Measurements from ENCODE around the gene SIM2.

SIM2 gene

GRCh38 chr21:36717976-36718375 is 19.1 kb downstream of the SIM2 start:
- DNase-seq: no peak

- no peak for DNase-seq
Observed at GRCh38 chr21:36718951-36719501, 20.1 kb downstream of the SIM2 start.

GRCh38 chr21:36719614-36720013 is 20.7 kb downstream of the SIM2 start:
- DNase-seq: no peak

GRCh38 chr21:36721817-36722216 is 22.9 kb downstream of the SIM2 start:
- DNase-seq: no peak

GRCh38 chr21:36722370-36723368 is 23.8 kb downstream of the SIM2 start:
- DNase-seq: no peak

GRCh38 chr21:36723371-36723881 is 24.5 kb downstream of the SIM2 start:
- no peak for DNase-seq

- no peak for DNase-seq
Observed at GRCh38 chr21:36724660-36725059, 25.7 kb downstream of the SIM2 start.

GRCh38 chr21:36725793-36726386 is 27.0 kb downstream of the SIM2 start:
- DNase-seq: no peak

- no peak for DNase-seq
Observed at GRCh38 chr21:36727866-36728265, 29.0 kb downstream of the SIM2 start.

- DNase-seq: no peak
Observed at GRCh38 chr21:36728371-36729111, 29.6 kb downstream of the SIM2 start.

GRCh38 chr21:36729310-36729970 is 30.5 kb downstream of the SIM2 start:
- DNase-seq: no peak

- DNase-seq: no peak
Observed at GRCh38 chr21:36730291-36731281, 31.7 kb downstream of the SIM2 start.

GRCh38 chr21:36732217-36732616 is 33.3 kb downstream of the SIM2 start:
- no peak for DNase-seq

GRCh38 chr21:36732761-36733160 is 33.8 kb downstream of the SIM2 start:
- DNase-seq: no peak

- DNase-seq: no peak
Observed at GRCh38 chr21:36733857-36734256, 34.9 kb downstream of the SIM2 start.

- no peak for DNase-seq
Observed at GRCh38 chr21:36734367-36735200, 35.7 kb downstream of the SIM2 start.

- DNase-seq: no peak
Observed at GRCh38 chr21:36735201-36735515, 36.2 kb downstream of the SIM2 start.

- no peak for DNase-seq
Observed at GRCh38 chr21:36735724-36736320, 36.9 kb downstream of the SIM2 start.

- no peak for DNase-seq
Observed at GRCh38 chr21:36738489-36739126, 39.7 kb downstream of the SIM2 start.

All from EL (cell line).